HG03045 (cell line): ENCODE results near the gene LRRC10B.
"Not testable (repeated sequence)": the region's sequence is repeated elsewhere in the genome, so short reads cannot be mapped to it uniquely, and the experiment has no call there.

ENCODE experiments used
- ATAC-seq: cut with Tn5 transposase; IDR thresholded peaks from one replicate; pipeline ENCODE4 v1.9.1; 2021; ENCODE audit warnings: mild to moderate bottlenecking, moderate library complexity; ENCODE audit not compliant: unreplicated experiment

Gene LRRC10B

GRCh38 chr11:61507962-61508861, at the start of gene LRRC10B:
LRRC10B (plus strand) TSS chr11:61508749; CDS start chr11:61508999, 250 bp downstream.
- ATAC-seq: no peak

DNA sequence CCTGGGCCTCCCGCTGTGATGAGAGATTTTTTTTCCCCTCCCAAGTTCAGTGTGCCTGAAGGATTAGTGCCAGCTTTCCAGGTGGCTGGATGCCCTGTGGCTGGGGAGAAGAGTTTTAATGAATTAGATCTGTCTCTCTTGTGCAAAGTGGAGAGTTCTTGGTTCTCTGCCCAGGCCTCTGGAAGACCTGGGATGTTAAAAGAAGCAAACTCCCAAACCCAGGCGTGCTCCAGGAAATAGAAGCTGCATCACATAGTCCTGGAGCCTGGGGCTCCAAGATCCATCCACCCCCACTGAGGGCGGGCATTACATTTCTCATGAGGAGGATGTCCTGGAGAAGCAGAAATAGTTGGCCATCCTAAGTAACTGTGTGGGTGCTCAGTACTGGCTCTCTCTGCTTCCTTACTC, 48.1 kb upstream of the LRRC10B start:
- ATAC-seq: no peak

DNA sequence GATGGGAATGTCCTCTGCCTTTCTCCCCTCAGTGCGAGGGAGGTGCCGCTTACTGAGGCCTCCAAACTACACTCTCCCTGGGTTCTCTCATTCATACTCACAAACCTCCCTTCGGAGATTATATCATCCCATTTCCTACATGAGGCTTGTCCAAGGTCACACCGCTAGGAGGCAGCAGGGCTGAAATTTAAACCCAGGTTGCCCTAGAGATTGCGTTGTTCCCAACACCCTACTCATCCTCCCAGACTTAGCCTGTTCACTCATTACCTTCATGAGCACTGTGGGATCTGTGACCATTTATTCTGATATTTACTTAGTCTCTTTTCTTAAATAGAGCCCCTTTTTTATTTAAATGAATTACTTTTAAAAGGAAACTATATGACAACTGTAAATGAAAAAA, 47.6 kb upstream of the LRRC10B start:
- ATAC-seq: no peak

DNA sequence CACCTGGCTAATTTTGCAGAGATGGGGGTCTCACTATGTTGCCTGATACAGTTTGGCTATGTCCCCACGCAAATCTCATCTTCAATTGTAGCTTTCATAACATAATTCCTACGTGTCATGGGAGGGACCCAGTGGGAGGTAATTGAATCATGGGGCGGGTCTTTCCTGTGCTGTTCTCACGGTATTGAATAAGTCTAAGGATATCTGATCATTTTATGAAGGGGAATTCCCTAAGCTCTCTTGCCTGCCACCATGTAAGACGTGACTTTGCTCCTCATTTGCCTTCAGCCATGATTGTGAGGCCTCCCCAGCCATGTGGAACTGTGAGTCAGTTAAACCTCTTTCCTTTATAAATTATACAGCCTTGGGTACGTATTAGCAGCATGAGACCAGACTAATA, 40.9 kb upstream of the LRRC10B start:
- not testable (repeated sequence) for ATAC-seq

- ATAC-seq: no peak
Observed at GRCh38 chr11:61468002-61468401, 40.5 kb upstream of the LRRC10B start.

- no peak for ATAC-seq
Observed at GRCh38 chr11:61472282-61472681, 36.3 kb upstream of the LRRC10B start.

DNA sequence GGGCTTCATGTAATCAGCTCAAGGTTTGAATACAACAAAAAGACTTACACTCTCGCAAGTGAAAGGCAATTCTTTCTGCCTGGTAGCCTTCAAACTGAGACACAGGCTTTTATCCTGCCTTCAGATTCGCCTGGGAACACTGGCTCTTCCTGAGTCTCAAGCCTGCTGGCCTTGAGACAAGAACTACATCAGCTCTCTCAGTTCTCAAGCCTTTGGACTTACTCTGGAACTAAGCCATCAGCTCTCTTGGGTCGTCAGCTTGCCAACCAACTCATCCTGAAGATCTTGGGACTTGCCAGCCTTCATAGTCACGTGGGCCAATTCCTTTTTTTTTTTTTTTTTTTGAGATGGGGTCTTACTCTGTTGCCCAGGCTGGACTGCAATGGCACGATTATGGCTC, 35.7 kb upstream of the LRRC10B start:
- ATAC-seq: no peak

DNA sequence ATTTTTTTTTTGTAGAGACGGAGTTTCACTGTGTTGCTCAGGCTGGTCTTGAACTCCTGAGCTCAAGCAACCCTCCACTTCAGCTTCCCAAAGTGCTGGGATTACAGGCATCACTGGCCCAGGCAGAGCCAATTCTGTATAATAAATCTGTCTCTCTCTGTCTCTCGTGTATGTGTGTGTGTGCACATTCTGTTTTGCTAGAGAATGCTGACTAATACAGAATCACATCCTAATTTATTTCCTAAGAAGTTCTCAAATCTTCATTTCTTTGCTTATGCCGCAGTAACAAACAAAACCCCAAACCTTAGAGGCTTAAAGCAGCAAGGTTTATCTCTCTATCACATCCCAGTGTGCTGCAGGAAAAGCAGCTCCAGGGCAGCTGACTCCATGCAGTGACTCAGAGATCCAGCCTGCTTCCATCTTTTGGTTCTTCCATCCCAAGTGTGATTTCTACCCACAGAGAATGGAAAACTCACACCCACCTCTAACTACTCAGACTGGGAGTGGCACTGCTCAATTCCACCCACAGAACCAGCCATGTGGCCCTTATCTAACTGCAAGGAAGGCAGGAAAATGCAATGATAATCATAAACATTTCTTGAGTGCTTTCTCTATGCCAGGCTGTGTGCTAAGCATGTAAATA, 35.1 kb upstream of the LRRC10B start:
- no peak for ATAC-seq

DNA sequence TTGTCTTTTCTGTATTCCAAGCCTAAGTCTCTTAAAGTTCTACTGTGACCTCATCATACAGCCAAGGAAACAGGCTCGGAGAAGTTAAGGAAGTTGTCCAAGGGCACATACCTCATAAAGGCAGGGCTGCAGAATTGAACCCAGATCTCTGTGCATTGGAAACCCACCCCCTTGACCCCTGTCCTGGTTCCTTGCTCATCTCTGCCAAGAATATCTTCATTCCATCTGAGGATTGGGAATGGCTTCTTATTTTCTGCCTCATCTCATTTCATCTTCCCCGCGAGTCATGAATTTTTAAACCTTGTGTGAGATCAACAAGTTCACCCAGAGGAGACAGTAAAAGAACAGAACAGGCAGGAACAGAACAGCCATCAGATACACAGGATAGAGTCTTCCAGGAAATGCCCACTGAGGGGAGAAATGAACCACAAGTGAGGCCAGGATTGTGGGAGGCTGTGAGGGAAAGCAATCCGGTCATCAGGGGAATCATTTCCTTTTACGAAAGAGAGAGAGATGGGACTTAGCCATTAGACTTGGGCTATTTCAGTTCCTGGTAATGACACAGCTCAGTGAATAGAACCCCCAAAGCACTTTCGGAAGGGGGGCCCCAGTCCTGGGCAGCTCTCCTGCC, 34.4 kb upstream of the LRRC10B start:
- no peak for ATAC-seq

- no peak for ATAC-seq
Observed at GRCh38 chr11:61475433-61475832, 33.1 kb upstream of the LRRC10B start.

DNA sequence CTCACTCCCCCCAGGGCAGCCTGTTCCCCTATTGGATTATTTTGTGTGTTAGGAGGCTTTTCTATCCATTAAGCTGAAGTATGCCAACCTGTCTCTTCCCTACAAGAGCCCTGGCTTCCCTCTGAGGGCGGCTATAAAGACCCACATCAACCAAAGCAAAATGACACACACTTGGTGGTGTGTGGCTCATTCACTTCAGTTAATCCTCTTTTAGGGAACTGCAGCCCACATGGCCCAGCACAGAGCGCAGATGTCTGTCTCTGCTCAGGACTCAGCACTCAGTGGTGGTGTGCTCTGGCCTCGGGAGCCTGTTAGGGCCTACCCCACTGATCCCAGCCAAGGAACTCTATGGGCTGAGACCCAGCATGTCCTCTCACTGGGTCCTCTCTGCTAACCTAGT, 32.2 kb upstream of the LRRC10B start:
- ATAC-seq: no peak

DNA sequence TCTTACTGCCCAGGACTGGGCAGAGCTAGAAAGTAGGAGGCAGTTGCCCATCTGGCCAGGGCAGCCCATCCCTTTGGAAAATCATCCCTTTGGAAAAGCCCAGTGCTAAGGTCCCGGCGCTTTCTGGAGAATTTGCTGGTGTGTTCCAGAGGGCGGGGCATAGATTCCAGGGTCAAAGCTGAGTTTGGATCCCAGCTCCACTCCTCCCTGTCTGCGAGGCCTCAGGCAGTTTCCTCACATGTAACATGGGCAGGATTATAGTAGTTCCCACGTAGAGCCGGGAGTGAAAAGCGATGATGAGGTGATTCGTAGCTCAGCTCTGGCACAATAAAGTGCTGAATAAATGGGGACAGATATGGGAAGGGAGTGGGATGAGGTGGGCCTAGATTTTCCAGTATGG, 31.4 kb upstream of the LRRC10B start:
- no peak for ATAC-seq

DNA sequence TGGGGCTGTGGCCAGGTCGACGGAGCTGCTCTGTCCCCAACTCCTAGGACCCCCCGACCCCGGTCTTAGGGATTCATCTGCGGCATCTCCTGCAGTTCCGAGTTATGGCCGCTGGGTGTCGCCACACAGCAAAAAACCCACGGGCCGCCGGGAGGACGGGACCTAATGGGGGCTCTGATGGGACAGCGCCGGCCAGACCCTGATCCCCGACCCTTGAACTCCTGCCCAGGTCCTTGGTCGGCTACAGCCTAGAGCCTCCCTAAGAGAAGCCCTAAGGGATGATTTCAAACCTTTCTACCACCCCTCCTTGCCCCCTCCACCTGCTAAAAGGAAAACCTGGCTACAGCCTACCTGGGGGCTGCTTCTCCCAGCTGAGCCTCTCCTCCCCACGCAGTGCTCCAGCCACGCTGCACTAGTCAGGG, 30.8 kb upstream of the LRRC10B start:
- no peak for ATAC-seq

DNA sequence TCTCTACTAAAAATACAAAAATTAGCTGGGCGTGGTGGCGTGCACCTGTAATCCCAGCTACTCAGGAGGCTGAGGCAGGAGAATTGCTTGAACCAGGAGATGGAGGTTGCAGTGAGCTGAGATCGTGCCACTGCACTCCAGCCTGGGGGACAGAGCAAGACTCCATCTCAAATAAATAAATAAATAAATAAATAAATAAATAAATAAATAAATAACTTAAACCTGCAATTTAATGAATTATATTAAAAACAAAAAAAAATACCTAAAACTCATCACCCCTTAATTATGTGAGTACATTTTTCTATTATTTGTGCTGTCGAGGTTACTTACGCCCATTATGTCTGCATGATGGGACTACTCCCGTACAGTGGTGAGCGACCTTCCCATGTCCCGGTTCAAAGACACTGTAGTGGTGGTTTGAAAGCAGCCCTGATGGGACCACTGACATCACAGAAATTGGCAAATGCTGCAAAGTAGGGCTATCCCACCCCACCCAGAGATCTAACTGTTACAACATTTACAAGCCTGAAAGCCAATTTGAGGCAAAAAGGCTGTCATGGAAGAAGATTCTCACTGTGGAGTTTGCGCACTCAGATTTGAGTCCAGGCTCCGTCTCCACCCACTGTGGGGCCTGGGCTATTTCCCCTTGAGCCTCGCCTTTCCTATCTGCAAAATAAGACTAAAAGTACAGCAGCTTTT, 29.0 kb upstream of the LRRC10B start:
- not testable (repeated sequence) for ATAC-seq

GRCh38 chr11:61480261-61480993, 28.1 kb upstream of the LRRC10B start:
- no peak for ATAC-seq

DNA sequence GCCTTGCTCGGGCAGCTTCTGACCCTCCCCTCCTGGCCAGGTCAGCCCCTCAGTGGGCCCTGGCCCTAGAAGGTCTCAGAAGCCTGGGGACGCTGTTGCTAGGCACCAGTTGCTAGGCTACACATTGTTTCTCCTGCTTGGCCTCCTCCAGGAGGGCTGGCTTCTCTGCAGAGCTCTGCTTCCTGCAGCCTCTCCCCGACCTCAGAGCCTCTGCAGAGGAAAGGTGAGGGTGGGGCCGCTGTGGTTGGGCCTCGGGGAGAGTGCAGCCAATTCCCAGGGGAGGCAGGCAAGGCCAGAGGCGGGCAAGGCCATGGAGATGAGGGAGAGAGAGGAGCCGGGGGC, 27.6 kb upstream of the LRRC10B start:
- no peak for ATAC-seq

DNA sequence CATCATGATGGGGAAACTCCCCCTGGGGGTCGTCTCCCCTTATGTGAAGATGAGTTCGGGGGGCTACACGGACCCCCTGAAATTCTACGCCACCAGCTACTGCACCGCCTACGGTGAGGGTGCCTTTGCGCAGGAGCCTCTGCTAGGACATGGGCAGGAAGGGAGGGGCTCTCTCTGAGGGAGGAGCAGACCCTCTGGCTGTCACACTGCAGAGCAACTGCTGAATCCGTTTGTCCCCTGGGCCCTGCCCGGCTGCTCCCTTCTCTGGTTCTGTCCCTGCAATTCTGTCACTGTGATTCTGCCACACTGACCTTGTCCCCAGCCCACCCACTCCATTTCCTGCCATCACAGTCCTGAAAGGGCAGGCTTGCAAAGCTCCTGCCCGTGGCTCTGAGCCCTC, 26.7 kb upstream of the LRRC10B start:
- no peak for ATAC-seq

- ATAC-seq: no peak
Observed at GRCh38 chr11:61482513-61482912, 26.0 kb upstream of the LRRC10B start.

DNA sequence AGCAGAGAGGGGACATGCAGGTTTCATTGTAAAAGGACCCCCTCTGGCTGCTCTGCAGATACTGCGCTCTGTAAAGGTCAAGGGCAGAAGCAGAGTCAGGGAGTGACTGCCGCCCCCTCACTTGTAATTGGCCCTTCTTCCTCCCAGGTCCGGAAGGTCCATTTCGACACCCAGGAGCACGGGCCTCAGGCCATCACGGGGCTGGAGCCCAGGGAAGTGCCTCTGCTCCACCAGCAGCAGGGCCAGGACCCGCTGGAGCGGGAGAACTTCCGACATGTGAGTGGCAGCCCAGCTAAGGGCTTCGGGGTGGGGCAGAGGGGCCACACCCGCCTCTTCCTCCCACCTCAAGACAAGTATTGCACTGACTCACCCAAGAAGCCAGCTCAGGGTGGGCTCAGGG, 24.0 kb upstream of the LRRC10B start:
- ATAC-seq: no peak

- ATAC-seq: no peak
Observed at GRCh38 chr11:61485080-61485479, 23.5 kb upstream of the LRRC10B start.
